ENCODE data around the gene DMRTB1.

Gene DMRTB1

DNA sequence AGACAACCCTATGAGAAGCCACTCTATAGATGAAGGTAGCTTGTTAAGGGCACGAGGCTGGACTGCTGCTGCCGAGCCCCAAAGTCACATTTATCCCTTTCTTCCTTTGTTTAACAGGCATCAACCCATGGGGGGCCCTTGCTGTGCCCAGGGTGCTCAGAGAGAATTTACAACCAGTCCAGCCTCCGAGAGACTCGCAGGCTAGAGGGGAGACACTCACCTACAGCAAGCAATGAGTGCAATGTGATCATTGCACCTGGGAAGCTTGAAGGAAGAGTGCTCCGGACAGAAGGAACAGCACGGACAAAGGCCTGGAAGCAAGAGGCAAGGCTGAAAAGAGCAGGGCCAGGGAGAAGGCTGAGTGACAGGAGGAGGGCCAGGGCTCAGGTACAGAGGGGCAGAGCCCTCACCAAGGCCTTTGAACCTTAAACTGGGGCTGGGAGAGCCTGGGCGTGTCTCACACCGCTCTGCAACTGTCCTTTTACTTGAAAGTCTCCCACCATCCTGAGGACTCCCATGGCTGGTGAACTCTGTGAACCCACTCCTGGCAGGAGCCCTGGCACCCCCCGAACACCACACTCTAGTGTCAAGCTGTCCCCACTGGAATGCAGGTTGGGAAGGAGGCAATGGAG is 27.3 kb downstream of the DMRTB1 start:
- DNase-seq (ENCODE audit: low read depth), result no peak

DNA sequence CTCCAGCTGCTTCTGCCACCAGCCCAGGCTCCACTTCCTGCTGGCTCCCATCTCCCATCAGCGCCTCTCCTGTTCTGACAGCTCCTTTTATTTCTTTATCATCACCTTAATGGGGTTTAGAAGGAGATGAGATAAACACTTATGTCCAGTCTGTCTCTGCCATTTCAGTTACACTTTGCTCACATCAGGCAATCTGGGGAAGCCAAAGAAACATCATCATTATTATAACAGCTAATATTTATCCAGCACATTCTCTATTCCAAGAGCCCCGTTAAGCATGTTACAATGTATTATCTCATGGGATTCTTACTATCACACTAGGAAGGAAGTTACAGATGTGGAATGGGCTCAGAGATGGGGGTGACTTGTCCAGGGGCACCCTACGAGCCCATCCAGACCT is 31.2 kb downstream of the DMRTB1 start:
- DNase-seq (ENCODE audit: low read depth), result no peak

- no peak for DNase-seq (ENCODE audit: low read depth)
Measured at GRCh38 chr1:53495633-53496345, 36.6 kb downstream of the DMRTB1 start.

- no peak for DNase-seq (ENCODE audit: low read depth)
Measured at GRCh38 chr1:53498555-53499131, 39.4 kb downstream of the DMRTB1 start.

DNA sequence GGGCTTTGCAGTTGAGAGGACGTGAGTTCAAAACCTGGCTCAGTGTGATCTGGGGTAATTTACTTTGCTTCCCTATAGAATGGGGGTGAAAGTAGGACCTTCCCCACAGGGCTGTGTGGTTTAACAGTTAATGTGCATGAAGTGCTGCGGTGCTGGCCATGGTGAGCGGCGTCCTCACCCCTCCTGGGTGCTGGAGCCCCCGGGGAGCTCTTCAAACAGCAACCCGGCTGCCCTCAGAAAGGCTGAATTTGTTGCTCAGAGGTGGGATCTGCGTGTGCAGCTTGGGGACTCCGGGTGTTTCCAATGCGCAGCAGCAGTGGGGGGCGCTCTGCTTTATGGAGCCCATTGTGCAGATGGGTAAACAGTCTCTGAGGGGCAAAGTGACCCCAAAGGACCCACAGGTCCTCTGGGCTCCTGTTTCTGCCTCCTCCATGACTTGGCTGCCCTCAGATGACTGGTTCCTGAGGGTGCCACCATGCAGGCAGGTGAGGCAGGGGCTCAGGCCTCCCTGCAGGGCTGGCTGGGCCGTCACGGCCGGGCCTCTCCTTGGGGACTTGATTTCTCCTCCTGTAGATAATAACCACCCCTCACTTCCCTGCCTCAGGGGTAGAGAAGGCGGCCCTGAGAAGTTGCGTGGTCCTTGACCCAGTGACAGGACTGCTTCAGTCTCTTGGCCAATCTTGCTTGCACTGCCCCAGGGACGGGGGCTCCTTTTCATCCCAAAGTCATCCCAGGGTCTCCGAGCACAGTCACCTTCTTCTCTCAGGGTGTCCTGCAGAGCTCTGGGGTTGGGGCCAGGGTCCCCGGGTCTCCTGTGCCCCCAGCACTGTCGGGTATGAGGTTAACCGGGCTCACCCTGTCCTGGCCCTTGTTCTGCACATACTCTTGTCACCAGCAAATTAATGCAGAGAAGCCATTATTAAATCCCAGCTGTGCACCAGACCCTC is 40.3 kb downstream of the DMRTB1 start:
- DNase-seq (ENCODE audit: low read depth), result no peak

DNA sequence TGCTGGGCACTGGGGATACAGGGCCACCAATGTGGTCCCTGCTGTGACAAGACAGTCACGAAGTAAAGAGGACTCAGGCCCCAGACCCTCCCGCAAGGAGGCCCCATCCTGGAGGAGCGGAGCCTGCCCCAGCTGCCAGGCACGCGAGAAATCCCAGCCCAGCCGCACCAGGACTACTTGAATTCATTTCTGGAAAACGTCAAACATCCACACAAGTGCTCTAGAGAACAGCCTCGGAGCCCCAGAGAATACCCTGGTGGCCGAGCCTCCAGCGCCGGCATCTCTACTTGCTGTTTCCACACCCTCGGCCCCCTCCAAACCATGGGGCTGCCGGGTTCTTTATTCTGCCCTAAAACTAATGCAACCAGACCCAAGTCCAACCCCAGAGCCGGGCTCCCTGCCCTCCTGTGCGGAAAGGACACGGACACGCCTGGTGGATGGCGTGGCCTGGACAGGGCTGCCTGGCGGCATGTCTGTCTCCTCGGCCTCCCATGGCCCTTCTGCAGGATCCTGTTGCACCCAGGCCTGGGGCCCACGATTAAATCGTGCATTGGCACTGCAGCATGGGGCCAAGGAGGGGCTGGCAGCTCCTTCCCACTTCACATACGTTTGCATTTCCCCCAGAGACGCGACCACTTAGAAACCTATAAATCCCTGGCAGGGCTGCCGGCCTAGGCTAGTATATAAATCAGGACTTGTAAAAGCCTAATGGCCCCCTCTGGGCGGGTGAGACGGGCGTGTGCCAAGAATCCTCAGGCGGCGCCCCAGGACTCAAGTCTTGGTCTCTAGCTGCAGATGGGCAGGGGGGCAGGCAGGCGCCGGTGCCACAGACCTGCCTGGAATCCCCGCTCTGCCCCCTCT is 41.2 kb downstream of the DMRTB1 start:
- DNase-seq (ENCODE audit: low read depth), result no peak

DNA sequence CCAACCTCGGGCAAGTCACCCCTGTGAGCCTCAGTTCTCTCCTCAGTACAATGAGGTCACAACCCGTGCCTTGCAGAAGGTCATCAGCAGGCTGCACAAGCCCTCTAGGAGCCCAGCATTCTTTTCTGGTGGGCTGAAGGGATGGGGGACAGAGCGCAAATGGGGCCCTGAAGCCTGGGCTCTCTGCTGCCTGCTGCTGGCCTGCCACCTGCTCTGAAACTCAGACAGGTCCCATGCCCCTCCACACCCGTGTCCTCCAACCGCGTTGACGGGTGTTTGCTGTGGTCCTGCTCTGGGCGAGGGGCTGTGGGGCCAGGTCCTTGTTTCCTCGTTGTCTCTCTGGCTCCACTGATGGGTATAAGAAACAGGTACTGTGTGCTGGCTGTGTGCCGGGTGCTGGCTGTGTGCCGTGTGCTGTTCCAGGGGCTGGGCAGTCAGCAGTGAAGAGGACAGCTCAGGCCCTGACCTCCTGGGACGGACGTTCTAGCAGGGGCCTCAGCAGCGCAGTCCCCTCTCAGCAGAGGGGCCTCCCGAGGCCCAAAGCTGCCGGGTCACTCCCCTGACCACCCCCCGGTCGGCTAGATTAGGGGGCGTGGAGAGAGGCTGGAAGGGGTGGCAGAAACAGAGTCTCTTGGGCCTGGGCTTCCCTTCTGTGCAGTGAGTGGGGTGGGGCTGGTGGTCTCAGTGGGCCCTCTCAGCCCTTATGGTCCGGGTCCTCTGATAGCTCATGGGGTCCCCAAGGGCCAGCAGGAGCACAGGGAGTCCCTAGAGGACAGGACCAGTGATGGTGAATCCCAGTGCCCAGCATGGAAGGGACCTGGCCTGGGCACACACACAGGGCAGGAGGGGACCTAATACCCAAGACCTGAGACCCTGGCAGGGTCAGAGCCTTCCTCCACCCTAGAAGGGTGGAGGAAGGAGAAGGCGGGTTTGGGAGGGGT is 42.1 kb downstream of the DMRTB1 start:
- no peak for DNase-seq (ENCODE audit: low read depth)

- no peak for DNase-seq (ENCODE audit: low read depth)
Measured at GRCh38 chr1:53502641-53503432, 43.6 kb downstream of the DMRTB1 start.

GRCh38 chr1:53503433-53504217 is 44.4 kb downstream of the DMRTB1 start:
- no peak for DNase-seq (ENCODE audit: low read depth)

DNA sequence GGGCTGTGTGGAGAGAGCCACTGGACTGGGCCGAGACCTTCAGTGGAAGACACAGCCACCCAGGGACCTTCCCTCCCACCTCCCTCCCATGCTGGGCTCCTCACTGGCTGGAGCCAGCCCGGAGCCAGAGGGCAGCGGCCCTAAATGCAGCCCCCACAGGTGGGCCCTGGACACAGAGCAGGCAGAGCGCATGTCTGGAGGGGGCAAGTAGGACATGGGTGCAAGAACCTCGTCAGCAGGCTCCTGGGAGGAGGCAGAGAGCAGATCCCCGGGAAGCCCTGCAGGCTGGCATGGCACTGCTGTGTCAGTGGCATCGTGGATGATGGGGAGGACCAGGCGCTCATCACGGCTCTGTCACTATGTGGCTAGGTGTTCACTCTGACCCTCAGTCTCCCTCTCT is 45.7 kb downstream of the DMRTB1 start:
- no peak for DNase-seq (ENCODE audit: low read depth)

GRCh38 chr1:53505401-53505800 is 46.2 kb downstream of the DMRTB1 start:
- DNase-seq (ENCODE audit: low read depth), result no peak

DNA sequence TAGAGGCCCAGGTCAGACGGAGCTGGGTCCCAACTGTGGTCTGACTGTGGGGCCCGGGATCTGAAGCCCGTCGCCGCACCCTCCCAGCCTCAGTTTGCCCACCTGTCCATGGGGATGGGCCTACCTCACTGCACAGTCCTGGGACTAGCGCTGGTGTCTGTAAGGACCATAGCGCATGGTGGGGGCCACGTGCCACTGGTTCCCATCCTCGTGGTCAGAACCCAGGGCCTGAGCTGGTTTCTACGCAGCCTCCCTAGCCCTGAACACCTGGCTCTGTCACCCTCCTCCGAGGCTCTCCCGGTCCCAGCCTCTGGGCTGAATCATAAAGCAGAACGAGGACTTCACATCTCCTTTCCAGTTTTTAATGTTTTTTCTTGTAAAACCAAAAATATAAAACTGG is 46.7 kb downstream of the DMRTB1 start:
- DNase-seq (ENCODE audit: low read depth), result no peak

GRCh38 chr1:53506355-53507050 is 47.3 kb downstream of the DMRTB1 start:
- no peak for DNase-seq (ENCODE audit: low read depth)

- DNase-seq (ENCODE audit: low read depth), result no peak
Measured at GRCh38 chr1:53507116-53507820, 48.1 kb downstream of the DMRTB1 start.

DNA sequence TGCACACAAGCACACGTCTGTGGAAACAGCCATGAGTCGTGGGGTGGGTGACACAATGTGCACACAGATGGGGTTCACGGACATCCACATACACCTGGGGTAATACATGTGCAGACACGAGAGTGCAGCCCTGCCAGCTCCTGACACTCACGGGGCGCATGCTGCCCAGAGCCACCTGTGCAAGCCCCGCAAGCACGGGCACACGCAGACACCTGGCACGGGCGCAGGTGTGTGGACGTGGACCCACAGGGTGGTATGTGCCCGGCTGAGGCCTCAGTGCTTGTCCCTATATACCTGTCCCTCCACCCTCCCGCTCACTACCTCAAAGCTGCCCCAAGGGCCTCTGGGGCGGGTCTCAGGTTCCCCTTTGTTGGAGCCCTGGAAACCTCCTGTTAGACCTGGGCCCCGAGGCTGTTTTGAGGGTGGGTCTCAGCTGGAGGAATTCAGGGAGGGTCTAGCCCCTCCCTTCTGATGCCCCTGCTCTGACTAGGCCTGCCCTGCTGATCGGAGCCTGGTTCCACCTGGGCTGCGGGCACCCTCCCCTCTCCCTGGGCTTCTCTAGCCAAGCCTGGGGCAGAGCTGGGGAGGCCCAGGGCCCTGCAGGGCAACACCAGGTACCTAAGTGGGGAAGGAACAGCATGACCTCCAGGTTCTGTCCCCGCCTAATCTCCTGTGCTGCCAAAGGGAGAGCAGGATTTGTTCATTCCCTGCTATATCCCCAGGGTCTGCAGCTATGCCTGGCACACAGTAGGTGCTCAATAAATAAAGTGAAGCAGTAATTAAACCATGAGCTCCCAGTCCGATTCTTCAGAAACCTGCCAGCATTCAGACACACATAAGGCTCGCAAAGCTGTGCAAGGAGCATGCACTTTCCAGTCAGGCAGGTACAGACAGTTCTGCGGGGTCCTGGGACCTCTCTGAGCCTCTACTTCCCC is 49.1 kb downstream of the DMRTB1 start:
- DNase-seq (ENCODE audit: low read depth), result no peak

- no peak for DNase-seq (ENCODE audit: low read depth)
Measured at GRCh38 chr1:53508991-53509666, 49.9 kb downstream of the DMRTB1 start.
